ENCODE data around the gene GDF11.

DNA sequence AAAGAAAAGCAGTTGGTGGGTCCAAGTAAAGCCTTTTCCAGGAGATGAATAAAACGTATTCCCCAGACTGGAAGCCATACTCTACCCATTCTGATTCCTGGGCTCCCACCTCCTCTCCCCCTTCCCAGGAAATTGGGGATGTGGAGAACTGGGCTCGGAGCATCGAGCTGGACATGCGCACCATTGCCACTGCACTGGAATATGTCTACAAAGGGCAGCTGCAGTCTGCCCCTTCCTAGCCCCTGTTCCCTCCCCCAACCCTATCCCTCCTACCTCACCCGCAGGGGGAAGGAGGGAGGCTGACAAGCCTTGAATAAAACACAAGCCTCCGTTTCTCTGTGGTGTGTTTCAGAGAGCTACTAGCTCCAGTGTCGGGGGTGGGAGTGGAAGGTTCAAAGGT lies 23.6 kb upstream of the GDF11 start:
- TF ChIP-seq CHD1 (IDR thresholded peaks at IDR 0.05; ENCODE audit: low read depth, low read length), result no peak
- TF ChIP-seq, protein P1, sequence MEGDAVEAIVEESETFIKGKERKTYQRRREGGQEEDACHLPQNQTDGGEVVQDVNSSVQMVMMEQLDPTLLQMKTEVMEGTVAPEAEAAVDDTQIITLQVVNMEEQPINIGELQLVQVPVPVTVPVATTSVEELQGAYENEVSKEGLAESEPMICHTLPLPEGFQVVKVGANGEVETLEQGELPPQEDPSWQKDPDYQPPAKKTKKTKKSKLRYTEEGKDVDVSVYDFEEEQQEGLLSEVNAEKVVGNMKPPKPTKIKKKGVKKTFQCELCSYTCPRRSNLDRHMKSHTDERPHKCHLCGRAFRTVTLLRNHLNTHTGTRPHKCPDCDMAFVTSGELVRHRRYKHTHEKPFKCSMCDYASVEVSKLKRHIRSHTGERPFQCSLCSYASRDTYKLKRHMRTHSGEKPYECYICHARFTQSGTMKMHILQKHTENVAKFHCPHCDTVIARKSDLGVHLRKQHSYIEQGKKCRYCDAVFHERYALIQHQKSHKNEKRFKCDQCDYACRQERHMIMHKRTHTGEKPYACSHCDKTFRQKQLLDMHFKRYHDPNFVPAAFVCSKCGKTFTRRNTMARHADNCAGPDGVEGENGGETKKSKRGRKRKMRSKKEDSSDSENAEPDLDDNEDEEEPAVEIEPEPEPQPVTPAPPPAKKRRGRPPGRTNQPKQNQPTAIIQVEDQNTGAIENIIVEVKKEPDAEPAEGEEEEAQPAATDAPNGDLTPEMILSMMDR (conservative IDR thresholded peaks at IDR 0.05; ENCODE audit: low read depth, low read length), result no peak
- no peak for TF ChIP-seq RAD21 (IDR thresholded peaks at IDR 0.05; ENCODE audit: low read length)
- TF ChIP-seq POLR2A (IDR thresholded peaks at IDR 0.05; ENCODE audit: low read depth, low read length), result no peak
- TF ChIP-seq FOS (IDR thresholded peaks at IDR 0.05; ENCODE audit: low read depth, low read length), result no peak
- TF ChIP-seq RFX5 (IDR thresholded peaks at IDR 0.05; ENCODE audit: low read depth, low read length), result no peak
- TF ChIP-seq RCOR1 (IDR thresholded peaks at IDR 0.05; ENCODE audit: insufficient replicate concordance, low read length), result no peak
- TF ChIP-seq MXI1 (IDR thresholded peaks at IDR 0.05; ENCODE audit: borderline replicate concordance, low read depth, low read length), result no peak
- TF ChIP-seq, protein P2, sequence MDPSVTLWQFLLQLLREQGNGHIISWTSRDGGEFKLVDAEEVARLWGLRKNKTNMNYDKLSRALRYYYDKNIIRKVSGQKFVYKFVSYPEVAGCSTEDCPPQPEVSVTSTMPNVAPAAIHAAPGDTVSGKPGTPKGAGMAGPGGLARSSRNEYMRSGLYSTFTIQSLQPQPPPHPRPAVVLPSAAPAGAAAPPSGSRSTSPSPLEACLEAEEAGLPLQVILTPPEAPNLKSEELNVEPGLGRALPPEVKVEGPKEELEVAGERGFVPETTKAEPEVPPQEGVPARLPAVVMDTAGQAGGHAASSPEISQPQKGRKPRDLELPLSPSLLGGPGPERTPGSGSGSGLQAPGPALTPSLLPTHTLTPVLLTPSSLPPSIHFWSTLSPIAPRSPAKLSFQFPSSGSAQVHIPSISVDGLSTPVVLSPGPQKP (IDR thresholded peaks at IDR 0.05; ENCODE audit: borderline replicate concordance, low read depth, low read length), result no peak
- TF ChIP-seq, protein P3, sequence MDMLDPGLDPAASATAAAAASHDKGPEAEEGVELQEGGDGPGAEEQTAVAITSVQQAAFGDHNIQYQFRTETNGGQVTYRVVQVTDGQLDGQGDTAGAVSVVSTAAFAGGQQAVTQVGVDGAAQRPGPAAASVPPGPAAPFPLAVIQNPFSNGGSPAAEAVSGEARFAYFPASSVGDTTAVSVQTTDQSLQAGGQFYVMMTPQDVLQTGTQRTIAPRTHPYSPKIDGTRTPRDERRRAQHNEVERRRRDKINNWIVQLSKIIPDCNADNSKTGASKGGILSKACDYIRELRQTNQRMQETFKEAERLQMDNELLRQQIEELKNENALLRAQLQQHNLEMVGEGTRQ (IDR thresholded peaks at IDR 0.05; ENCODE audit: low read depth, low read length), result no peak
- no peak for TF ChIP-seq CEBPB (IDR thresholded peaks at IDR 0.05; ENCODE audit: low read depth, low read length)
- TF ChIP-seq BHLHE40 (IDR thresholded peaks at IDR 0.05; ENCODE audit: low read depth, low read length), result no peak
- no peak for TF ChIP-seq SMC3 (IDR thresholded peaks at IDR 0.05; ENCODE audit: low read depth, low read length)

Data from IMR-90 (cell line).